ENCODE data around the gene SUN2. TPM values are rescaled to one million over a fixed set of nuclear protein-coding genes. Genes with fewer than 3 reads are reported as not detected.

The SUN2 gene
- total and polyA plus RNA-seq, 4 donors = 58.6 to 220 (median 107) TPM

- Histone ChIP-seq H3K4me3 (no peak overlapping the region), H3K9ac (ENCODE audit: insufficient read depth in 1 of 2, low read length in 2 of 2) (no peak overlapping the region), H3K27me3 (ENCODE audit: control insufficient read depth in 3 of 3, insufficient read depth in 3 of 3, low read length in 2 of 3) (no peaks in the 10 kb centered on the region), H3K36me3 (ENCODE audit: control insufficient read depth in 4 of 4, insufficient read depth in 4 of 4, low read length in 4 of 4) (peaks cover 17 to 86% (median 57%) of the 10 kb centered on the region in 4 donors), H3K27ac (ENCODE audit: low read depth in 1 of 2, low read length in 1 of 2) (no peak overlapping the region), H3K4me1 (ENCODE audit: control insufficient read depth in 5 of 5, insufficient read depth in 5 of 5, low read length in 5 of 5) (no peaks in the 10 kb centered on the region), H3K9me3 (ENCODE audit: control insufficient read depth in 4 of 4, insufficient read depth in 3 of 4, low read length in 3 of 4) (no peaks in the 10 kb centered on the region)
- no peak for DNase-seq
- ATAC-seq (ENCODE audit: insufficient read depth, low FRiP score) = no peak
- TF ChIP-seq CTCF (IDR thresholded peaks at IDR 0.05; ENCODE audit: control extremely low read depth, extremely low read depth) = no peak
- WGBS, 2 donors = 96% methylated on average over 18 of the region's 18 CpGs
These were observed 17.2 kb downstream of the SUN2 start for GRCh38 chr22:38738475-38739070.

GRCh38 chr22:38737302-38738060, 18.3 kb downstream of the SUN2 start:
- no peak for ATAC-seq (ENCODE audit: insufficient read depth, low FRiP score)
- Histone ChIP-seq H3K27ac (ENCODE audit: low read depth in 1 of 2, low read length in 1 of 2) (no peak overlapping the region), H3K9me3 (ENCODE audit: control insufficient read depth in 4 of 4, insufficient read depth in 3 of 4, low read length in 3 of 4) (no peaks in the 10 kb centered on the region), H3K36me3 (ENCODE audit: control insufficient read depth in 4 of 4, insufficient read depth in 4 of 4, low read length in 4 of 4) (peaks cover 13 to 80% (median 55%) of the 10 kb centered on the region in 4 donors), H3K9ac (ENCODE audit: insufficient read depth in 1 of 2, low read length in 2 of 2) (no peak overlapping the region), H3K27me3 (ENCODE audit: control insufficient read depth in 3 of 3, insufficient read depth in 3 of 3, low read length in 2 of 3) (no peaks in the 10 kb centered on the region), H3K4me1 (ENCODE audit: control insufficient read depth in 5 of 5, insufficient read depth in 5 of 5, low read length in 5 of 5) (no peaks in the 10 kb centered on the region), H3K4me3 (no peak overlapping the region)
- no peak for TF ChIP-seq CTCF (IDR thresholded peaks at IDR 0.05; ENCODE audit: control extremely low read depth, extremely low read depth)
- 78 to 82% methylated on average over 21 of the region's 21 CpGs for WGBS, 2 donors
- DNase-seq = no peak

GRCh38 chr22:38736257-38736570, 19.6 kb downstream of the SUN2 start:
- TF ChIP-seq CTCF (IDR thresholded peaks at IDR 0.05; ENCODE audit: control extremely low read depth, extremely low read depth) = no peak
- H3K27ac ChIP-seq (ENCODE audit: low read depth in 1 of 2, low read length in 1 of 2) = no peak overlapping the region
- H3K9ac ChIP-seq (ENCODE audit: insufficient read depth in 1 of 2, low read length in 2 of 2) = no peak overlapping the region
- no peaks in the 10 kb centered on the region for H3K9me3 ChIP-seq (ENCODE audit: control insufficient read depth in 4 of 4, insufficient read depth in 3 of 4, low read length in 3 of 4)
- no peaks in the 10 kb centered on the region for H3K27me3 ChIP-seq (ENCODE audit: control insufficient read depth in 3 of 3, insufficient read depth in 3 of 3, low read length in 2 of 3)
- peaks cover 13 to 81% (median 46%) of the 10 kb centered on the region in 4 donors for H3K36me3 ChIP-seq (ENCODE audit: control insufficient read depth in 4 of 4, insufficient read depth in 4 of 4, low read length in 4 of 4)
- no peak overlapping the region for H3K4me3 ChIP-seq
- ATAC-seq (ENCODE audit: insufficient read depth, low FRiP score) = no peak
- no peaks in the 10 kb centered on the region for H3K4me1 ChIP-seq (ENCODE audit: control insufficient read depth in 5 of 5, insufficient read depth in 5 of 5, low read length in 5 of 5)
- DNase-seq = no peak
- WGBS, 2 donors = 86 to 88% methylated on average over 7 of the region's 7 CpGs
